ENCODE measurements around the gene POLA2.

Gene POLA2

GRCh38 chr11:65288706-65289536 lies 27.2 kb downstream of the POLA2 start:
- no peak for DNase-seq

DNA sequence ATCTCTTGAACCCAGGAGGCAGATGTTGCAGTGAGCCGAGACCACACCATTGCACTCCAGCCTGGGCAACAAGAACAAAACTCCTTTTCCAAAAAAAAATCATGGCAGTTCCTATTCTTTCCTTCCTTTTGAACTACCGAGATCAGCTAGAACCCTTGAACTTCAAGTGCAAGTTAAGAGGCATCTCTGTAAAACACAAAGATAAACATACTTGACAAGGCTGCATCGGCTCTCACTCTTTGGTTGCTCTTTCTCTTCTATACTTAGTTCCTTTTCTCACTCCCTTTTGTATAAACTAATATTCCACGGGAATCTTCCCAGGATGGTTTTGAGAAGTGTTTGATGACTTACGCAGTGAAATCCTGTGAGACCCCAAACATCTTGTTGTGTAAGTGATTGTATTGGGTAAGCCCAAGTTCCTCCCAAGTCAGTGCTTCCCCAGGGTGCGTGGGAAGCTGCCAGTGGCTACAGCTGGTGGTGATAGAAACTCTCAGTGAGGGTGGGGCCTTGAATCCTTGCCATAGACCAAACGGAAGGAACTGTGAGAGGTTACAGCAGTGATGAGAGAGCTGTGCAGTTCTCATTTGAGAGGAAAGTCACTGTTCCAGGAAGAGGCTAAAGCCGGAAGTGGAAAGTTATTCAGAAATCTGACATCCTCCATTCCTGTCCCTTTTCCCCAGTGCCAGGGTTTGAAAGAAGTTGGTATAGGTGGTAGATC lies 28.8 kb downstream of the POLA2 start:
- no peak for DNase-seq

- DNase-seq = no peak
Measured at GRCh38 chr11:65291613-65292012, 29.9 kb downstream of the POLA2 start.

GRCh38 chr11:65292890-65293289 lies 31.1 kb downstream of the POLA2 start:
- no peak for DNase-seq

- DNase-seq = no peak
Measured at GRCh38 chr11:65293909-65294381, 32.2 kb downstream of the POLA2 start.

- no peak for DNase-seq
Measured at GRCh38 chr11:65295001-65295400, 33.2 kb downstream of the POLA2 start.

- DNase-seq = no peak
Measured at GRCh38 chr11:65295571-65296341, 34.0 kb downstream of the POLA2 start.

- DNase-seq = no peak
Measured at GRCh38 chr11:65297026-65297672, 35.4 kb downstream of the POLA2 start.

- DNase-seq = no peak
Measured at GRCh38 chr11:65298131-65298535, 36.4 kb downstream of the POLA2 start.

GRCh38 chr11:65298655-65299179 lies 37.0 kb downstream of the POLA2 start:
- DNase-seq = no peak

- DNase-seq = no peak
Measured at GRCh38 chr11:65300621-65301275, 39.0 kb downstream of the POLA2 start.

DNA sequence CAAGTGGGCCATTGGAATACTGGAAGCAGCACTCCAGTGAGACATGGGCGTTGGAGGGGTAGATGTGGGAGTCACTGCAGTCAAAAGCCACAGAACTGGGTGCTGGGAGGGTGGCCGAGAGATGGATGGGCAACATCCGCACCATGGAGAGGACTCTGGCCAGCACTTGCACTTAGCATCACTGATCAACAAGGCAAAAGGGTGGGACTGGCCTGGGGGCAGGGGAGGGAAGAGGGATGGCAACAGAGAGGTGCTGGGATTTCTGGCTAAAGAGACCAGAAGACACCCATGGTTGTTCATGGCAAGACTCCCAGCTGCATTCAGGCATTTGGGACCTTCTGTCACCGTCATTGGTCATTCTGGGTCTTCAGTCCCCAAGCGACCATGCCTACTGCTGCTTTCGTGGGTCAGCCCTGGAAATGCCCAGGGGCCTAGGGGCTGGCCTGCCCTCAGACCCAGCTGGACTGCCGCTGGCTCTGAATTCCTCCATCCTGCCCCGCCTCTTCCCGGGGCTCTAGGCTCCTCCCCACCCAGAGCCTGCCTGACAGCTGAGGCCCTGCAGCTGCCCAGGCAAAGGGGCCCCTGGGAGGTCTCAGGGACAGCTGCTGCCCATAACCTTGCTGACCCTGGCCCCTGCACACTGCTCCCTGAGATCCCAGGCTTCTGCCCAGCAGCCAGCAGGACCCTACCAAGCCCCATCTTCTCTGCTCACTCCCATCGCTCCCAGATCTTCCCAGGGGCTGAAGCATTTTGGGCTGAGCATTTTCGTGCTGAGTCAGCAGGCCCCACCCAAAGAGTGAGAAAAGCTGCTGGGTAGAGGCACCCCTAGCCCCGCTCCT lies 39.9 kb downstream of the POLA2 start:
- no peak for DNase-seq

DNA sequence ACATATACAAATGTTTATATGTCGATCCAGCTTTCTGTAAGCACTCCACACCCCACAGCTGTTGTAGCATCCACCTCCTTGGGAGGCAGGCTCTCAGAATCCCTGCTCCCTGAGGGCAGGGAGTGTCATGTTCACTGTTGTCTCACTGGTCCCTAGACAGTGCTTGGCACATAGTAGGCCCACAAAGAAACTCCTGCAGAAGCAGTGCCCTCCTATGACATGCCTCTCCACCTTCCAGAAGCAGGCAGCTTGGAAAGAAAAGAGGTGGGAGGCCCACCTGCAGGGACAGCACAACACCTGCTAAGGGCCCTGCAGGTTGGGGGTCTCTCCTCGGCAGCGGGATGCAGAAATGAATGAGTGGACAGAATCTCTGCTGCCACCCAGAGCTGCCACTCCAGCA lies 41.8 kb downstream of the POLA2 start:
- DNase-seq = no peak

GRCh38 chr11:65304110-65304509 lies 42.3 kb downstream of the POLA2 start:
- DNase-seq = no peak

DNA sequence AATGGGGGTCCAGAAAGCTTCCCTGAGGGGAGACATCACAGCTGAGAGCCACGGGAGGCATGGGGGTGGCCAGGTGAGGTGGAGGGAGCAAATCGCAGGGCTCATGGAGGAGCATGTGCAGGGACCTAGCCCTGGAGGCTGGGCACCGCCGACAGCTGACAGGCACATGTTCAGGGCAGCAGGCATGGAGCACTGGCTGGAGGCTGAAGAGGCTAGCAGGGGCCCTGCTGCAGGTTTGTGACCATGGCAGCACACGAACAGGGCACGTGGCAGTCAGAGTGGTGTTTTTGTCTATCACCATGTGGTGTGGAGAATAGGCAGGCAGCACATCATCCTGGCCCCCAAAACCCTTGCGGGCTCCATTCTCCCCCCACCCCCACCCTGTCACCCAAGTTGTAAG lies 42.9 kb downstream of the POLA2 start:
- no peak for DNase-seq

DNA sequence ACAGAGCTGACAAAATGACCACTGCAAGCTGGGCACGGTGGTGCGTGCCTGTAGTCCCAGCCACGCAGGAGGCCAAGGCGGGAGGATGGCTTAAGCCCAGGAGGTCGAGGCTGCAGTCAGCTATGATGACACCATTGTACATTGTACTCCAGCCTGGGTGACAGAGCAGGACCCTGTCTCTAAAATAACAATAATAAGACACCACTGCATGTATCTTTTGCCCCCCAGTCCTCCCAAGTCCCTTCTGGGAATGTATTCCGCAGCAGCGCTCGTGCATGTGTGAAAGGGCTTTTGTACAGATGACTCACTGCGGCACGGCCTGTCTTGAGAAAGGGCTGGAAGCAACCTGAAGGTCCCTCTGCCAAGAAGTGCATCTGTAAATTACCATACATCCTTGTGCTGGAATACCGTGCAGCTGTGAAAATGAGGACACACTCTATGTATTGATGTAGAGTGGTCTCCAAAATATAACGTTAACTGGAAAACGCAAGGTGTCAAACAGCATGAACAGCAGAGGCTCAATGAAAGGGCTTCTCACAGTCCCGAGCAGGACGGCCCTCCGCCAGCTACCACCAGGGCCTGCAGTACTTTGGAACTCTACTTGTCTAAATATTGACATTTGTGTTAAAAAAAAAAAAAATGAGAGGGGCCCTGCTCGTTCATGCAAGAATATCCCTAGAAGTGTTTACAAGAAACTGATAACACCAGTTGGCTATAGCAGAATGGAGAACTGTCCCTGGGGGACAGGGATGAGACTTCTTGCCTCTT lies 43.9 kb downstream of the POLA2 start:
- no peak for DNase-seq

- no peak for DNase-seq
Measured at GRCh38 chr11:65307298-65308229, 45.8 kb downstream of the POLA2 start.

- no peak for DNase-seq
Measured at GRCh38 chr11:65308281-65308891, 46.6 kb downstream of the POLA2 start.

DNA sequence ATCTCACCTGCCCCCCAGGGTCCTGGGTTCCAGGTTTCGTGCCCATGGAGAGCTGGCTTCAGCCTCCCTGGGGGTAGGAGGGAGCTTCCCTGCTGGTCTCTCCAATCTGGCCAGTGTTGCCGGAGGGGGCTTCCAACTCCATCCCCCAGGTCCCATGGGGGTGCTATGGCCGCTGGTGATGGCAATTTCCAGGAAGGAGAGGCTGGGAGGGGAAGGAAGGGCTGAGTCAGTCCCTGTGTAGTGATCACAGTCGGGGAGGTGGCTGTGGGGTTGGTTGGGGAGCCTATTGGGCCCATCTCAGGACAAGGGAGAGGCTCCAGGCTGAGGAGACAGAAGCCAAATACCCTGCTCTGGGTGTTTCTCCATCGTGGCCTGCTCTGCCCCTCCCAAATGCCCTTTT lies 47.2 kb downstream of the POLA2 start:
- no peak for DNase-seq

Measured in NCI-H2107 (cell line).